HG02571 (cell line): ENCODE measurements around the gene SLC5A3.

ENCODE experiments used
- ATAC-seq: cut with Tn5 transposase; IDR thresholded peaks from one replicate; pipeline ENCODE4 v1.9.1; 2021; ENCODE audit warnings: mild to moderate bottlenecking, moderate library complexity; ENCODE audit not compliant: unreplicated experiment

SLC5A3 gene

GRCh38 chr21:34094949-34095348, 21.6 kb downstream of the SLC5A3 start:
- no peak for ATAC-seq

GRCh38 chr21:34097442-34097841, 24.1 kb downstream of the SLC5A3 start:
- no peak for ATAC-seq

GRCh38 chr21:34100337-34100736, 27.0 kb downstream of the SLC5A3 start:
- ATAC-seq = no peak

- ATAC-seq = no peak
These were observed 27.4 kb downstream of the SLC5A3 start for GRCh38 chr21:34100790-34101189.

GRCh38 chr21:34105947-34106541, 32.7 kb downstream of the SLC5A3 start:
- ATAC-seq = no peak

GRCh38 chr21:34107606-34108005, 34.2 kb downstream of the SLC5A3 start:
- no peak for ATAC-seq

- ATAC-seq = no peak
These were observed 35.7 kb downstream of the SLC5A3 start for GRCh38 chr21:34109075-34109474.

GRCh38 chr21:34110594-34111202, 37.3 kb downstream of the SLC5A3 start:
- no peak for ATAC-seq

GRCh38 chr21:34112316-34113033, 39.1 kb downstream of the SLC5A3 start:
- no peak for ATAC-seq

- no peak for ATAC-seq
These were observed 40.5 kb downstream of the SLC5A3 start for GRCh38 chr21:34113842-34114241.

GRCh38 chr21:34115160-34115559, 41.8 kb downstream of the SLC5A3 start:
- no peak for ATAC-seq

GRCh38 chr21:34116569-34116968, 43.2 kb downstream of the SLC5A3 start:
- ATAC-seq = no peak

GRCh38 chr21:34120867-34121266, 47.5 kb downstream of the SLC5A3 start:
- ATAC-seq = no peak

- no peak for ATAC-seq
These were observed 48.7 kb downstream of the SLC5A3 start for GRCh38 chr21:34122047-34122446.
